Naive thymus-derived CD4-positive, alpha-beta T cell (primary cell): ENCODE data around the gene PCDHGA12. TPM values are rescaled to one million over a fixed set of nuclear protein-coding genes. Genes with fewer than 3 reads are reported as not detected.
"Not testable (repeated sequence)": the region's sequence is repeated elsewhere in the genome, so short reads cannot be mapped to it uniquely, and the experiment has no call there.

Source experiments
- ATAC-seq: fragments of 150-1000 bp; cut with Tn5 transposase; 2 replicates; pipeline ENCODE4 v1.10.0; 2021; ENCODE audit warnings: mild to moderate bottlenecking, moderate library complexity
- CTCF ChIA-PET: fragments of 350-600 bp; sonication (Branson Sonifier 250); formaldehyde crosslinking; loops from one replicate; lab custom pipeline; 2021; ENCODE audit warnings: antibody characterized with exemption; lab: Charles Lee
- POLR2A ChIA-PET: fragments of 350-600 bp; sonication (Branson Sonifier 250); formaldehyde crosslinking; loops from one replicate; lab custom pipeline; 2021; ENCODE audit warnings: antibody characterized with exemption, inconsistent platforms; lab: Charles Lee
- DNase-seq, 9 donors: peaks; one replicate each; pipeline versions ENCODE4 v3.0.0 to v3.0.0-alpha.2; 2020 to 2022; ENCODE audit warnings: mixed read lengths in 1 of 9
- H3K27ac ChIP-seq: one replicate; pipeline ENCODE4 v1.7.0; 2013; ENCODE audit warnings: mild to moderate bottlenecking, low read depth, low read length, moderate library complexity
- H3K27me3 ChIP-seq, 2 donors: one replicate each; pipeline ENCODE4 v1.7.0; 2013; ENCODE audit warnings: low read length in 2 of 2, mild to moderate bottlenecking in 2 of 2, moderate library complexity in 2 of 2; ENCODE audit not compliant: control insufficient read depth in 2 of 2, insufficient read depth in 2 of 2
- H3K36me3 ChIP-seq, 3 experiments: 1 replicate in 2 of 3; 2 replicates in 1 of 3; pipeline ENCODE4 v1.7.0; 2013; ENCODE audit warnings: low read length in 3 of 3, mild to moderate bottlenecking in 3 of 3, moderate library complexity in 1 of 3; ENCODE audit not compliant: insufficient read depth in 3 of 3, control insufficient read depth in 2 of 3
- H3K4me1 ChIP-seq, 2 donors: one replicate each; pipeline ENCODE4 v1.7.0; 2013; ENCODE audit warnings: low read length in 2 of 2, mild to moderate bottlenecking in 2 of 2, moderate library complexity in 1 of 2; ENCODE audit not compliant: control insufficient read depth in 2 of 2, insufficient read depth in 2 of 2
- H3K4me3 ChIP-seq: 2 replicates; pipeline ENCODE4 v1.7.0; 2013; ENCODE audit warnings: mild to moderate bottlenecking, low read length
- H3K9me3 ChIP-seq, 3 experiments: 1 replicate in 2 of 3; 2 replicates in 1 of 3; pipeline ENCODE4 v1.7.0; 2013; ENCODE audit warnings: low read length in 3 of 3; ENCODE audit not compliant: control insufficient read depth in 2 of 3
- H3K27ac Mint-ChIP-seq, 9 donors: one replicate each; pipeline ENCODE4 v1.8.0; 2020 to 2022; ENCODE audit warnings: mixed read lengths in 9 of 9, mild to moderate bottlenecking in 8 of 9, moderate library complexity in 5 of 9, inconsistent platforms in 2 of 9
- H3K27me3 Mint-ChIP-seq, 5 donors: one replicate each; pipeline ENCODE4 v1.8.0; 2021 to 2022; ENCODE audit warnings: mixed read lengths in 5 of 5, mild to moderate bottlenecking in 1 of 5
- H3K36me3 Mint-ChIP-seq, 5 donors: one replicate each; pipeline ENCODE4 v1.8.0; 2020 to 2022; ENCODE audit warnings: mixed read lengths in 5 of 5, mild to moderate bottlenecking in 3 of 5, inconsistent platforms in 1 of 5
- H3K4me1 Mint-ChIP-seq, 7 donors: one replicate each; pipeline ENCODE4 v1.8.0; 2020 to 2022; ENCODE audit warnings: mixed read lengths in 7 of 7, mild to moderate bottlenecking in 3 of 7, inconsistent platforms in 1 of 7
- H3K4me3 Mint-ChIP-seq, 10 donors: one replicate each; pipeline ENCODE4 v1.8.0; 2020 to 2022; ENCODE audit warnings: mild to moderate bottlenecking in 10 of 10, mixed read lengths in 10 of 10, moderate library complexity in 6 of 10, inconsistent platforms in 2 of 10
- H3K9me3 Mint-ChIP-seq, 11 donors: one replicate each; pipeline ENCODE4 v1.8.0; 2020 to 2022; ENCODE audit warnings: mixed read lengths in 11 of 11, mild to moderate bottlenecking in 4 of 11, inconsistent platforms in 1 of 11, moderate library complexity in 1 of 11
- intact Hi-C, 2 donors: fragments of 100-400 bp; cut with micrococcal nuclease; formaldehyde crosslinking; loops; one replicate each; pipeline ENCODE4 v1.15.1; 2023
- polyA plus RNA-seq, 2 donors: library from polyadenylated mRNA; unstranded; fragments of 300-500 nt; fragmentation: Illumina TruSeq; gene quantifications; one replicate each; pipeline ENCODE4 v1.2.3, GENCODE V29; 2021
- total RNA-seq, 6 experiments: library from RNA in 5 of 6; stranded (reverse) in 5 of 6; gene quantifications; 1 replicate in 5 of 6; 2 replicates in 1 of 6; pipeline ENCODE4 v1.2.3 and lab custom pipeline; 2021 to 2026

The PCDHGA12 gene
- total and polyA plus RNA-seq, 7 experiments from 2014 or later = 0.32 TPM; not detected in 6

DNA sequence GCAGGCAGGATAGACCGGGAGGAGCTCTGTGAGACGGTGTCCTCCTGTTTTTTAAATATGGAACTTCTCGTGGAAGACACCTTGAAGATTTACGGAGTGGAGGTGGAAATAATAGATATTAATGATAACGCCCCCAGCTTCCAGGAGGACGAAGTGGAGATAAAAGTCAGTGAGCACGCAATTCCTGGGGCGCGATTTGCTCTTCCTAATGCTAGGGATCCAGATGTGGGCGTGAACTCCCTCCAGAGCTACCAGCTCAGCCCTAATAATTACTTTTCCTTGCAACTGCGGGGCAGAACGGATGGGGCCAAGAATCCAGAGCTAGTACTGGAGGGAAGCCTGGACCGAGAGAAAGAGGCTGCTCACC, 8.8 kb upstream of the PCDHGA12 start:
- Histone ChIP-seq H3K27ac (no peak overlapping the region), H3K4me3 (no peak overlapping the region), H3K27me3 (peaks cover 7 to 28% of the 10 kb centered on the region in 2 donors), H3K9me3 (peaks cover 0 to 55% (median 18%) of the 10 kb centered on the region in 3 experiments), H3K36me3 (peaks cover 0 to 4% (median 0%) of the 10 kb centered on the region in 3 experiments), H3K4me1 (no peaks in the 10 kb centered on the region)
- Mint-ChIP-seq H3K4me3 (peak overlapping the region; percentile 29 to 90 (median 76)), H3K27ac (peak overlapping the region in 5 of 9 donors; percentile 3 to 73 (median 51)), H3K36me3 (peaks cover 3 to 48% (median 10%) of the 10 kb centered on the region in 5 donors), H3K4me1 (peaks cover 0 to 19% (median 7%) of the 10 kb centered on the region in 7 donors), H3K9me3 (peaks cover 10 to 91% (median 58%) of the 10 kb centered on the region in 11 donors), H3K27me3 (peaks cover 66 to 87% (median 78%) of the 10 kb centered on the region in 5 donors)
- ChIA-PET POLR2A (no interaction called here), CTCF (interaction anchor here (1.0 to 1.6 kb wide), 4 partner anchors 87 to 142 kb away, joined by 3 to 10 read pairs (median 3); partner anchors contain the start of gene TAF7)
- ATAC-seq (no peak), DNase-seq (no peak)
- intact Hi-C loops = loop anchor here in 1 of 2 donors (5.0 kb wide), 1 partner anchor 56 kb away; the partner anchor contains the start of gene PCDHGC3

DNA sequence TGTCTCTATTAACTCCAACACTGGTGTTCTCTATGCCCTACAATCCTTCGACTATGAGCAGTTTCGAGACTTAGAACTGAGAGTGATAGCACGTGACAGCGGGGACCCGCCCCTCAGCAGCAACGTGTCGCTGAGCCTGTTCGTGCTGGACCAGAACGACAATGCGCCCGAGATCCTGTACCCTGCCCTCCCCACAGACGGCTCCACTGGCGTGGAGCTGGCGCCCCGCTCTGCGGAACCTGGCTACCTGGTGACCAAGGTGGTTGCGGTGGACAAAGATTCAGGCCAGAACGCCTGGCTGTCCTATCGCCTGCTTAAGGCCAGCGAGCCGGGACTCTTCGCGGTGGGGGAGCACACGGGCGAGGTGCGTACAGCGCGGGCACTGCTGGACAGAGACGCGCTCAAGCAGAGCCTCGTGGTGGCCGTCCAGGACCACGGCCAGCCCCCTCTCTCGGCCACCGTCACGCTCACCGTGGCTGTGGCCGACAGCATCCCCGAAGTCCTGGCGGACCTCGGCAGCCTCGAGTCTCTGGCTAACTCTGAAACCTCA, 7.5 kb upstream of the PCDHGA12 start:
- Histone ChIP-seq H3K36me3 (peaks cover 0 to 4% (median 0%) of the 10 kb centered on the region in 3 experiments), H3K27ac (no peak overlapping the region), H3K27me3 (peaks cover 0 to 28% of the 10 kb centered on the region in 2 donors), H3K4me1 (no peaks in the 10 kb centered on the region), H3K4me3 (no peak overlapping the region), H3K9me3 (peaks cover 0 to 58% (median 18%) of the 10 kb centered on the region in 3 experiments)
- Mint-ChIP-seq H3K27me3 (peaks cover 57 to 85% (median 76%) of the 10 kb centered on the region in 5 donors), H3K4me1 (peaks cover 0 to 16% (median 7%) of the 10 kb centered on the region in 7 donors), H3K36me3 (peaks cover 3 to 52% (median 9%) of the 10 kb centered on the region in 5 donors), H3K9me3 (peaks cover 10 to 94% (median 60%) of the 10 kb centered on the region in 11 donors), H3K4me3 (peak overlapping the region in 2 of 10 donors; percentile 19 to 35), H3K27ac (peak overlapping the region in 1 of 9 donors; percentile 51)
- ChIA-PET POLR2A (interaction anchor here (0.5 kb wide), 1 partner anchor 55 kb away, joined by 4 read pairs; no protein-coding TSS in a partner anchor), CTCF (no interaction called here)
- ATAC-seq (no peak), DNase-seq (no peak)
- intact Hi-C loops = loop anchor here in 1 of 2 donors (5.0 kb wide), 1 partner anchor 54 kb away; the partner anchor contains the start of gene PCDHGC3

DNA sequence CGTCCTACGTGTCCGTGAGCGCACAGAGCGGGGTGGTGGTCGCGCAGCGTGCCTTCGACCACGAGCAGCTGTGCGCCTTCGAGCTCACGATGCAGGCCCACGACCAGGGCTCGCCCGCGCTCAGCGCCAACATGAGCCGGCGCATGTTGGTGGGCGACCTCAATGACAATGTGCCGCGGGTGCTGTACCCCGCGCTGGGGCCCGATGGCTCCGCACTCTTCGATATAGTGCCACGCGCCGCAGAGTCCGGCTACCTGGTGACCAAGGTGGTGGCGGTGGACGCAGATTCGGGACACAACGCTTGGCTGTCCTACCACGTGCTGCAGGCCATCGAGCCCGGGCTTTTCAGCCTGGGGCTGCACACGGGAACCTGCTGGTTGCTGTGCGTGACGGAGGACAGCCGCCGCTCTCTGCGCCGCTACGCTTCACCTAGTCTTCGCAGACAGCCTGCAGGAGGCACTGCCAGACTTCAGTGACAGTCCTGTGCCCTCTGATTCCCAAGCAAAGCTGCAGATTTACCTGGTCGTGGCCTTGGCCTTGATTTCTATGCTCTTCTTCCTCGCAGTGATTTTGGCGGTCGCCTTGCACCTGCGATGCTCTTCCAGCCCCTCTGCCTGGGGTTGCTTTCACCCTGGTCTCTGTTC, 2.4 kb upstream of the PCDHGA12 start:
- intact Hi-C loops = no loop called here
- H3K27me3 Mint-ChIP-seq = peaks cover 38 to 73% (median 69%) of the 10 kb centered on the region in 5 donors
- Histone ChIP-seq H3K36me3 (no peaks in the 10 kb centered on the region), H3K9me3 (peaks cover 0 to 42% (median 5%) of the 10 kb centered on the region in 3 experiments), H3K4me3 (no peak overlapping the region), H3K27ac (no peak overlapping the region), H3K27me3 (peaks cover 7 to 13% of the 10 kb centered on the region in 2 donors), H3K4me1 (no peaks in the 10 kb centered on the region)
- CTCF ChIA-PET = no interaction called here
- H3K27ac Mint-ChIP-seq = no peak overlapping the region
- H3K36me3 Mint-ChIP-seq = peaks cover 6 to 41% (median 17%) of the 10 kb centered on the region in 5 donors
- H3K4me3 Mint-ChIP-seq = peak overlapping the region in 1 of 10 donors; percentile 25
- no peak for DNase-seq
- ATAC-seq = no peak
- peaks cover 6 to 10% (median 9%) of the 10 kb centered on the region in 7 donors for H3K4me1 Mint-ChIP-seq
- H3K9me3 Mint-ChIP-seq = peaks cover 4 to 89% (median 53%) of the 10 kb centered on the region in 11 donors
- POLR2A ChIA-PET = interaction anchor here (0.6 kb wide), 1 partner anchor 10 kb away, joined by 3 read pairs; no protein-coding TSS in a partner anchor

- H3K4me3 ChIP-seq = no peak overlapping the region
- intact Hi-C loops = no loop called here
Measured at GRCh38 chr5:141431286-141431685, 979 bp downstream of the PCDHGA12 start.

DNA sequence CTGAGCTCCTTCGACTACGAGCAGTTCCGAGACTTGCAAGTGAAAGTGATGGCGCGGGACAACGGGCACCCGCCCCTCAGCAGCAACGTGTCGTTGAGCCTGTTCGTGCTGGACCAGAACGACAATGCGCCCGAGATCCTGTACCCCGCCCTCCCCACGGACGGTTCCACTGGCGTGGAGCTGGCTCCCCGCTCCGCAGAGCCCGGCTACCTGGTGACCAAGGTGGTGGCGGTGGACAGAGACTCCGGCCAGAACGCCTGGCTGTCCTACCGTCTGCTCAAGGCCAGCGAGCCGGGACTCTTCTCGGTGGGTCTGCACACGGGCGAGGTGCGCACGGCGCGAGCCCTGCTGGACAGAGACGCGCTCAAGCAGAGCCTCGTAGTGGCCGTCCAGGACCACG, 2.0 kb downstream of the PCDHGA12 start:
- POLR2A ChIA-PET, CTCF ChIA-PET, H3K27ac ChIP-seq, H3K4me1 ChIP-seq, ATAC-seq, DNase-seq, H3K4me3 ChIP-seq, H3K36me3 ChIP-seq, intact Hi-C loops: not testable (repeated sequence)
- Mint-ChIP-seq H3K36me3 (peaks cover 6 to 33% (median 20%) of the 10 kb centered on the region in 5 donors), H3K4me3 (peak overlapping the region in 5 of 10 donors; percentile 29 to 82 (median 73)), H3K9me3 (peaks cover 4 to 68% (median 43%) of the 10 kb centered on the region in 11 donors), H3K27ac (peak overlapping the region in 2 of 9 donors; percentile 21 to 25), H3K27me3 (peaks cover 28 to 73% (median 72%) of the 10 kb centered on the region in 5 donors), H3K4me1 (peaks cover 7 to 12% (median 9%) of the 10 kb centered on the region in 7 donors)
- Histone ChIP-seq H3K27me3 (peaks cover 7 to 18% of the 10 kb centered on the region in 2 donors), H3K9me3 (peaks cover 0 to 35% (median 5%) of the 10 kb centered on the region in 3 experiments)

More at GRCh38 chr5:141431286-141431685, 979 bp downstream of the PCDHGA12 start:
- ATAC-seq = no peak
- H3K27me3 ChIP-seq = peaks cover 7 to 16% of the 10 kb centered on the region in 2 donors
- Mint-ChIP-seq H3K27ac (peak overlapping the region in 3 of 9 donors; percentile 13 to 78 (median 75)), H3K4me3 (peak overlapping the region in 9 of 10 donors; percentile 41 to 86 (median 75)), H3K9me3 (peaks cover 4 to 78% (median 47%) of the 10 kb centered on the region in 11 donors), H3K36me3 (peaks cover 6 to 42% (median 20%) of the 10 kb centered on the region in 5 donors), H3K27me3 (peaks cover 28 to 76% (median 73%) of the 10 kb centered on the region in 5 donors), H3K4me1 (peaks cover 7 to 12% (median 9%) of the 10 kb centered on the region in 7 donors)
- DNase-seq = no peak
- peaks cover 0 to 35% (median 5%) of the 10 kb centered on the region in 3 experiments for H3K9me3 ChIP-seq
- ChIA-PET CTCF (no interaction called here), POLR2A (no interaction called here)
- no peaks in the 10 kb centered on the region for H3K4me1 ChIP-seq
- no peak overlapping the region for H3K27ac ChIP-seq
- H3K36me3 ChIP-seq = no peaks in the 10 kb centered on the region

DNA sequence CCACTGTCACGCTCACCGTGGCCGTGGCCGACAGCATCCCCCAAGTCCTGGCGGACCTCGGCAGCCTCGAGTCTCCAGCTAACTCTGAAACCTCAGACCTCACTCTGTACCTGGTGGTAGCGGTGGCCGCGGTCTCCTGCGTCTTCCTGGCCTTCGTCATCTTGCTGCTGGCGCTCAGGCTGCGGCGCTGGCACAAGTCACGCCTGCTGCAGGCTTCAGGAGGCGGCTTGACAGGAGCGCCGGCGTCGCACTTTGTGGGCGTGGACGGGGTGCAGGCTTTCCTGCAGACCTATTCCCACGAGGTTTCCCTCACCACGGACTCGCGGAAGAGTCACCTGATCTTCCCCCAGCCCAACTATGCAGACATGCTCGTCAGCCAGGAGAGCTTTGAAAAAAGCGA, 2.4 kb downstream of the PCDHGA12 start:
- H3K36me3 Mint-ChIP-seq = peaks cover 6 to 33% (median 20%) of the 10 kb centered on the region in 5 donors
- peak overlapping the region in 1 of 9 donors; percentile 46 for H3K27ac Mint-ChIP-seq
- H3K27ac ChIP-seq, ATAC-seq, CTCF ChIA-PET, H3K36me3 ChIP-seq, DNase-seq, H3K4me3 ChIP-seq, intact Hi-C loops, H3K4me1 ChIP-seq, POLR2A ChIA-PET: not testable (repeated sequence)
- peaks cover 7 to 19% of the 10 kb centered on the region in 2 donors for H3K27me3 ChIP-seq
- peaks cover 28 to 73% (median 72%) of the 10 kb centered on the region in 5 donors for H3K27me3 Mint-ChIP-seq
- peaks cover 7 to 12% (median 9%) of the 10 kb centered on the region in 7 donors for H3K4me1 Mint-ChIP-seq
- peak overlapping the region in 2 of 10 donors; percentile 27 to 52 for H3K4me3 Mint-ChIP-seq
- H3K9me3 ChIP-seq = peaks cover 0 to 32% (median 5%) of the 10 kb centered on the region in 3 experiments
- peaks cover 4 to 66% (median 43%) of the 10 kb centered on the region in 11 donors for H3K9me3 Mint-ChIP-seq
